GM12892 (cell line): ENCODE data around the gene WDR88.
"Not testable (repeated sequence)": the region's sequence is repeated elsewhere in the genome, so short reads cannot be mapped to it uniquely, and the experiment has no call there.

ENCODE experiments used
- DNase-seq: peaks from one replicate; pipeline ENCODE4 v3.0.0; 2011; ENCODE audit not compliant: insufficient read length
- FAIRE-seq: peaks from 2 replicates; lab custom pipeline; 2011; peaks lifted over from hg19 to GRCh38; lab: Jason Lieb, UNC
- POLR2A ChIP-seq: IDR thresholded peaks from 2 replicates; pipeline ENCODE4 v1.6.1; 2011; ENCODE audit warnings: low read depth, low read length, control low read depth
- POLR2AphosphoS5 ChIP-seq: IDR thresholded peaks from 2 replicates; pipeline ENCODE4 v1.6.1; 2011; ENCODE audit warnings: low read depth, low read length, control low read depth
- TAF1 ChIP-seq: IDR thresholded peaks from 2 replicates; pipeline ENCODE4 v1.6.1; 2011; ENCODE audit warnings: low read depth, mild to moderate bottlenecking, control low read depth, low read length, borderline replicate concordance

The WDR88 gene

GRCh38 chr19:33204136-33204973, 72.4 kb downstream of the WDR88 start:
- FAIRE-seq: no peak
- no peak for TF ChIP-seq POLR2A
- no peak for TF ChIP-seq TAF1
- TF ChIP-seq POLR2AphosphoS5: no peak
- DNase-seq: no peak

GRCh38 chr19:33205110-33205509, 73.2 kb downstream of the WDR88 start:
- no peak for FAIRE-seq
- TF ChIP-seq POLR2AphosphoS5 (no peak), TAF1 (no peak), POLR2A (no peak)
- no peak for DNase-seq

- DNase-seq (no peak), FAIRE-seq (no peak)
- no peak for TF ChIP-seq POLR2AphosphoS5
- no peak for TF ChIP-seq POLR2A
- no peak for TF ChIP-seq TAF1
Observed at GRCh38 chr19:33205531-33206260, 73.8 kb downstream of the WDR88 start.

GRCh38 chr19:33206261-33207039, 74.5 kb downstream of the WDR88 start:
- no peak for FAIRE-seq
- DNase-seq: no peak
- TF ChIP-seq TAF1 (no peak), POLR2AphosphoS5 (no peak)

GRCh38 chr19:33207040-33207620, 75.2 kb downstream of the WDR88 start:
- no peak for TF ChIP-seq POLR2A
- TF ChIP-seq TAF1: no peak
- TF ChIP-seq POLR2AphosphoS5: no peak
- FAIRE-seq (no peak), DNase-seq (no peak)

- FAIRE-seq (no peak), DNase-seq (no peak)
- TF ChIP-seq TAF1: no peak
- TF ChIP-seq POLR2A: no peak
- TF ChIP-seq POLR2AphosphoS5: no peak
Observed at GRCh38 chr19:33207903-33208302, 76.0 kb downstream of the WDR88 start.

- DNase-seq (no peak), FAIRE-seq (no peak)
- TF ChIP-seq POLR2A (no peak), TAF1 (no peak), POLR2AphosphoS5 (no peak)
Observed at GRCh38 chr19:33208371-33208895, 76.5 kb downstream of the WDR88 start.

GRCh38 chr19:33208904-33209849, 77.3 kb downstream of the WDR88 start:
- FAIRE-seq (no peak), DNase-seq (no peak)
- TF ChIP-seq POLR2AphosphoS5 (no peak), TAF1 (no peak), POLR2A (no peak)

- DNase-seq, FAIRE-seq: not testable (repeated sequence)
Observed at GRCh38 chr19:33209850-33210230, 77.9 kb downstream of the WDR88 start.
